SK-N-SH treated with all-trans-retinoic acid at 6 μM for 48 hours (cell line): ENCODE results near the gene THAP2.

Source experiments
- CREB5 ChIP-seq: fragments of 250-450 bp; sonication (Bioruptor Pico); IDR thresholded peaks from 2 replicates; pipeline ENCODE4 v1.5.1; 2020; ENCODE audit warnings: low read depth, mild to moderate bottlenecking, moderate library complexity
- CSRNP3 ChIP-seq: fragments of 250-450 bp; sonication (Bioruptor Pico); IDR thresholded peaks from 2 replicates; pipeline ENCODE4 v1.5.1; 2021; ENCODE audit warnings: mild to moderate bottlenecking, moderate library complexity
- ISL1 ChIP-seq: fragments of 250-450 bp; sonication (Bioruptor Pico); IDR thresholded peaks from 2 replicates; pipeline ENCODE4 v2.1.2; 2022; ENCODE audit warnings: mild to moderate bottlenecking, moderate library complexity
- PATZ1 ChIP-seq: fragments of 250-450 bp; sonication (Bioruptor Pico); IDR thresholded peaks from 2 replicates; pipeline ENCODE4 v1.8.0; 2020; ENCODE audit warnings: mild to moderate bottlenecking, moderate library complexity, borderline replicate concordance
- RARB ChIP-seq: fragments of 250-450 bp; sonication (Bioruptor Pico); IDR thresholded peaks from 2 replicates; pipeline ENCODE4 v1.8.0; 2021; ENCODE audit warnings: mild to moderate bottlenecking, moderate library complexity
- TSHZ2 ChIP-seq: fragments of 250-450 bp; sonication (Bioruptor Pico); IDR thresholded peaks from 2 replicates; pipeline ENCODE4 v1.5.0; 2020; ENCODE audit warnings: mild to moderate bottlenecking, moderate library complexity

GRCh38 chr12:71671311-71671710 is 7.2 kb downstream of the THAP2 start:
- TF ChIP-seq CREB5 (CRISPR knock-in tag) (no peak), PATZ1 (CRISPR knock-in tag) (no peak), ISL1 (CRISPR knock-in tag) (no peak), RARB (no peak), TSHZ2 (CRISPR knock-in tag) (no peak), CSRNP3 (CRISPR knock-in tag) (no peak)
